H1 (cell line): ENCODE results near the gene GRID1. TPM values are rescaled to one million over a fixed set of nuclear protein-coding genes. Genes with fewer than 3 reads are reported as not detected.

Source experiments
- CTCF ChIA-PET: fragments of 300-600 bp; sonication (Branson Sonifier 250); formaldehyde crosslinking; loops from one replicate; lab custom pipeline; 2021; ENCODE audit not compliant: partially characterized antibody; lab: Charles Lee
- POLR2A ChIA-PET: fragments of 300-600 bp; sonication (Branson Sonifier 250); formaldehyde crosslinking; loops from one replicate; lab custom pipeline; 2021; ENCODE audit warnings: inconsistent platforms; ENCODE audit not compliant: partially characterized antibody; lab: Charles Lee
- DNase-seq, 2 experiments: peaks; one replicate each; pipeline versions ENCODE4 v3.0.0 to v3.0.0-alpha.2; 2010 to 2022; ENCODE audit warnings: low spot score in 2 of 2, low read depth in 1 of 2, mixed read lengths in 1 of 2
- FAIRE-seq: peaks from 2 replicates; lab custom pipeline; 2011; peaks lifted over from hg19 to GRCh38; lab: Jason Lieb, UNC
- H2AFZ ChIP-seq: 2 replicates; pipeline ENCODE4 v1.8.1; 2012; ENCODE audit warnings: low read length, inconsistent platforms
- H2AK5ac ChIP-seq: 2 replicates; pipeline ENCODE4 v1.6.1; 2013; ENCODE audit warnings: low read depth, low read length
- H2BK120ac ChIP-seq: replicated peaks from 2 replicates; pipeline ENCODE3; 2013; ENCODE audit warnings: low read depth, low read length, inconsistent platforms
- H2BK12ac ChIP-seq: 2 replicates; pipeline ENCODE4 v1.6.1; 2013; ENCODE audit warnings: low read depth, low read length
- H2BK15ac ChIP-seq: 2 replicates; pipeline ENCODE4 v1.6.1; 2013; ENCODE audit warnings: low read length
- H2BK20ac ChIP-seq: 2 replicates; pipeline ENCODE4 v1.6.1; 2013; ENCODE audit warnings: low read length
- H2BK5ac ChIP-seq: 2 replicates; pipeline ENCODE4 v1.6.1; 2013; ENCODE audit warnings: low read depth, low read length
- H3K14ac ChIP-seq: 2 replicates; pipeline ENCODE4 v1.6.1; 2013; ENCODE audit warnings: inconsistent platforms; ENCODE audit not compliant: insufficient read length
- H3K18ac ChIP-seq: 2 replicates; pipeline ENCODE4 v1.6.1; 2013; ENCODE audit warnings: low read length; ENCODE audit errors: extremely low read depth
- H3K23ac ChIP-seq: 2 replicates; pipeline ENCODE4 v1.6.1; 2013; ENCODE audit warnings: inconsistent platforms; ENCODE audit not compliant: insufficient read length
- H3K23me2 ChIP-seq: 2 replicates; pipeline ENCODE4 v1.6.1; 2013; ENCODE audit warnings: low read depth, low read length
- H3K27ac ChIP-seq: 2 replicates; pipeline ENCODE4 v1.6.1; 2011; ENCODE audit warnings: low read depth, low read length, inconsistent platforms
- H3K27me3 ChIP-seq, 4 experiments: replicated peaks in 1 of 4; 1 replicate in 1 of 4; 2 replicates in 3 of 4; pipeline versions ENCODE4 v1.6.1 to v1.8.1; 2011 to 2013; ENCODE audit warnings: low read length in 3 of 4, mild to moderate bottlenecking in 3 of 4, inconsistent platforms in 2 of 4, mixed read lengths in 2 of 4, moderate library complexity in 1 of 4; ENCODE audit not compliant: control insufficient read depth in 3 of 4, insufficient read depth in 3 of 4; ENCODE audit errors: extremely low read depth in 1 of 4
- H3K36me3 ChIP-seq, 4 experiments: 2 replicates each; pipeline versions ENCODE4 v1.6.1 to v1.8.1; 2011 to 2013; ENCODE audit warnings: mild to moderate bottlenecking in 4 of 4, low read length in 3 of 4, moderate library complexity in 2 of 4, control low read depth in 1 of 4, inconsistent platforms in 1 of 4; ENCODE audit not compliant: insufficient read depth in 4 of 4, control insufficient read depth in 2 of 4
- H3K4ac ChIP-seq: replicated peaks from 2 replicates; pipeline ENCODE3; 2013; ENCODE audit warnings: low read length, low read depth, mixed read lengths, inconsistent platforms; ENCODE audit not compliant: insufficient read length
- H3K4me1 ChIP-seq, 4 experiments: replicated peaks in 1 of 4; 1 replicate in 1 of 4; 2 replicates in 3 of 4; pipeline versions ENCODE4 v1.6.1 to v1.8.1; 2011 to 2013; ENCODE audit warnings: low read length in 3 of 4, inconsistent platforms in 2 of 4, mixed read lengths in 1 of 4; ENCODE audit not compliant: insufficient read depth in 4 of 4, control insufficient read depth in 3 of 4
- H3K4me2 ChIP-seq, 2 experiments: 2 replicates each; pipeline versions ENCODE4 v1.6.1 to v1.8.1; 2011 to 2013; ENCODE audit warnings: low read depth in 2 of 2, low read length in 2 of 2, control low read depth in 1 of 2, inconsistent platforms in 1 of 2, mild to moderate bottlenecking in 1 of 2; ENCODE audit not compliant: insufficient read depth in 1 of 2
- H3K4me3 ChIP-seq, 4 experiments: fragments of 200-600, 300-600 bp in 1 of 4; sonication (generic), shearing (Covaris generic), sonication (Bioruptor Twin) in 1 of 4; 2 replicates each; pipeline versions ENCODE4 v1.5.1 to v1.8.1; 2011 to 2016; ENCODE audit warnings: low read length in 4 of 4, low read depth in 3 of 4, control low read depth in 2 of 4, inconsistent platforms in 2 of 4, mild to moderate bottlenecking in 2 of 4, mixed read lengths in 1 of 4, moderate library complexity in 1 of 4; ENCODE audit not compliant: insufficient read depth in 2 of 4; ENCODE audit errors: extremely low read depth in 1 of 4
- H3K56ac ChIP-seq: replicated peaks from 2 replicates; pipeline ENCODE3; 2013; ENCODE audit warnings: low read depth, mild to moderate bottlenecking, mixed read lengths, low read length, inconsistent platforms; ENCODE audit not compliant: insufficient read length
- H3K79me1 ChIP-seq: 2 replicates; pipeline ENCODE4 v1.6.1; 2013; ENCODE audit warnings: low read depth, low read length, control low read depth
- H3K79me2 ChIP-seq, 2 experiments: 2 replicates each; pipeline versions ENCODE4 v1.6.1 to v1.8.1; 2012 to 2013; ENCODE audit warnings: low read length in 2 of 2, mild to moderate bottlenecking in 2 of 2, inconsistent platforms in 1 of 2; ENCODE audit not compliant: insufficient read depth in 2 of 2, control insufficient read depth in 1 of 2
- H3K9ac ChIP-seq, 4 experiments: replicated peaks in 1 of 4; 1 replicate in 1 of 4; 2 replicates in 3 of 4; pipeline versions ENCODE4 v1.6.1 to v1.8.1; 2011 to 2013; ENCODE audit warnings: low read depth in 3 of 4, low read length in 3 of 4, control low read depth in 2 of 4, mild to moderate bottlenecking in 2 of 4, moderate library complexity in 2 of 4, inconsistent platforms in 1 of 4; ENCODE audit errors: extremely low read depth in 1 of 4
- H3K9me3 ChIP-seq, 2 experiments: 2 replicates each; pipeline versions ENCODE4 v1.6.1 to v1.8.1; 2012 to 2013; ENCODE audit warnings: mild to moderate bottlenecking in 2 of 2, moderate library complexity in 2 of 2, control low read depth in 1 of 2, inconsistent platforms in 1 of 2, low read depth in 1 of 2, low read length in 1 of 2, mixed read lengths in 1 of 2; ENCODE audit not compliant: insufficient read depth in 2 of 2
- H4K20me1 ChIP-seq, 2 experiments: replicated peaks in 1 of 2; 2 replicates each; pipeline versions ENCODE3 to v1.8.1; 2011 to 2013; ENCODE audit warnings: inconsistent platforms in 2 of 2, low read length in 2 of 2, mild to moderate bottlenecking in 1 of 2; ENCODE audit not compliant: insufficient read depth in 2 of 2, control insufficient read depth in 1 of 2
- H4K5ac ChIP-seq: 2 replicates; pipeline ENCODE4 v1.6.1; 2013; ENCODE audit warnings: low read length, low read depth, mixed read lengths, inconsistent platforms; ENCODE audit not compliant: insufficient read length
- H4K8ac ChIP-seq: 2 replicates; pipeline ENCODE4 v1.8.0; 2013; ENCODE audit warnings: mild to moderate bottlenecking, moderate library complexity, low read length, inconsistent platforms; ENCODE audit not compliant: insufficient read depth; ENCODE audit errors: extremely low read depth
- H4K91ac ChIP-seq: replicated peaks from 2 replicates; pipeline ENCODE3; 2013; ENCODE audit warnings: low read length, mixed read lengths, inconsistent platforms; ENCODE audit not compliant: insufficient read length
- ASH2L ChIP-seq: fragments of 200-600, 300-600 bp; sonication (generic); IDR thresholded peaks from one replicate; pipeline ENCODE4 v1.7.1; 2017; ENCODE audit warnings: low read length
- CHD2 ChIP-seq: IDR thresholded peaks from 2 replicates; pipeline ENCODE4 v1.6.1; 2012; ENCODE audit warnings: low read length, improper control_type of control experiment
- CREB1 ChIP-seq: IDR thresholded peaks from 2 replicates; pipeline ENCODE4 v1.6.1; 2012; ENCODE audit warnings: inconsistent platforms
- EP300 ChIP-seq, 2 experiments: IDR thresholded peaks; 1 replicate in 1 of 2; 2 replicates in 1 of 2; pipeline ENCODE4 v1.6.1; 2011 to 2012; ENCODE audit warnings: low read depth in 2 of 2, low read length in 2 of 2, mild to moderate bottlenecking in 2 of 2, borderline replicate concordance in 1 of 2, inconsistent platforms in 1 of 2, moderate library complexity in 1 of 2
- EZH2 ChIP-seq: fragments of 200-600 bp; sonication (generic); IDR thresholded peaks from 2 replicates; pipeline ENCODE4 v1.7.1; 2012; ENCODE audit warnings: low read depth, mild to moderate bottlenecking, moderate library complexity, low read length, inconsistent platforms; ENCODE audit not compliant: severe bottlenecking
- GABPA ChIP-seq: IDR thresholded peaks from 2 replicates; pipeline ENCODE4 v1.6.1; 2011; ENCODE audit warnings: mild to moderate bottlenecking, low read length, moderate library complexity, borderline replicate concordance; ENCODE audit not compliant: insufficient read depth
- NRF1 ChIP-seq: IDR thresholded peaks from 2 replicates; pipeline ENCODE4 v1.6.1; 2011; ENCODE audit warnings: mild to moderate bottlenecking, low read depth, low read length, improper control_type of control experiment
- SUZ12 ChIP-seq: fragments of 200-600 bp; sonication (generic); IDR thresholded peaks from 2 replicates; pipeline ENCODE4 v1.6.1; 2012; ENCODE audit warnings: mild to moderate bottlenecking, inconsistent platforms, low read length, moderate library complexity, mixed read lengths
- TAF1 ChIP-seq: IDR thresholded peaks from 2 replicates; pipeline ENCODE4 v1.6.1; 2011; ENCODE audit warnings: mild to moderate bottlenecking, low read depth, low read length
- TBP ChIP-seq: IDR thresholded peaks from 2 replicates; pipeline ENCODE4 v1.6.1; 2011; ENCODE audit warnings: low read depth, low read length, improper control_type of control experiment
- ZNF274 ChIP-seq: IDR thresholded peaks from 2 replicates; pipeline ENCODE4 v1.7.0; 2012; ENCODE audit warnings: low read length, borderline replicate concordance; ENCODE audit errors: extremely low read depth
- WGBS, 2 experiments: shearing (Covaris generic) in 1 of 2; methylation state at CpG; one replicate each; pipeline versions ENCODE4 v1.1.6 to v1.1.7; 2013 to 2015; ENCODE audit warnings: low lambda C conversion rate in 2 of 2, mixed read lengths in 2 of 2, inconsistent platforms in 1 of 2, low coverage in 1 of 2, missing lambda C conversion rate in 1 of 2; ENCODE audit not compliant: insufficient replicate concordance in 2 of 2, insufficient coverage in 1 of 2, insufficient read length in 1 of 2; ENCODE audit errors: extremely low coverage in 1 of 2, missing lambda C conversion rate in 1 of 2; 5-methylcytosine and 5-hydroxymethylcytosine counted together
- polyA plus RNA-seq, 7 experiments: library from polyadenylated mRNA; depleted of rRNA in 3 of 7; stranded (reverse) in 5 of 7; unstranded in 2 of 7; fragments of >200 nt in 5 of 7; fragments of 200-250 nt in 2 of 7; gene quantifications; 1 replicate in 5 of 7; 2 replicates in 1 of 7; 4 replicates in 1 of 7; pipeline versions ENCODE4 v1.2.1 to v1.2.3, GENCODE V29; 2011 to 2013; ENCODE audit warnings: missing spikeins in 2 of 7, mixed read lengths in 2 of 7
- total RNA-seq: library from RNA; stranded (reverse); fragmentation: NEBNext Ultra II Directional; extraction: Animal tissue kit (Norgen Biotek cat#: 25700); gene quantifications from 2 replicates; pipeline ENCODE4 v1.2.1, GENCODE V29; 2021
- TF ChIP-seq, protein P1 (sequence below): IDR thresholded peaks from 2 replicates; pipeline ENCODE4 v1.6.1; 2011; ENCODE audit warnings: low read length, improper control_type of control experiment
- TF ChIP-seq, protein P2 (sequence below): IDR thresholded peaks from 2 replicates; pipeline ENCODE4 v1.6.1; 2012; ENCODE audit warnings: inconsistent platforms

Gene GRID1
- total and polyA plus RNA-seq, 2 of the 8 experiments (the other 6 are each of a cell fraction or from before 2014, with no cell fraction given), result 0.22 to 0.30 TPM

DNA sequence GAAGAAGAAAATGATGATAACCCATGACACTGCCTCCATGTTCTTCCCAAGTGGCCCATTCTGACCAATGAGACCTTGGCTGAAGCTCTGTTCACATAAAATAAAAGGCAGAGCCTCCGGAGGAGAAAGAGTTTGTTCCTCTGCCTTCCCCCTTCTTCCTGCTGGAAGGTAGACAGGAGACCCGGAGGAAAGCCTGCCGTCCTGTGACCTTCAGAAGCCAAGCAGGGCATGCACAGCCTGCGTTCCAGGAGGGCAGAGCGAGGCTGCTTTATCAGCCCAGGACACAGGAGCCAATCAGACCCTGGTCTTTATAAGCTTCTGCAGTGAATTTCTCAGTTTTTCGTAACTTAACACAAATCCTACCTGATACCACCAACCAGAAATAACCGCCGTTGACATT lies 8.6 kb upstream of the GRID1 start:
- Histone ChIP-seq H4K20me1 (peaks cover 0 to 2% of the 10 kb centered on the region in 2 experiments), H2BK20ac (no peak overlapping the region), H3K14ac (no peak overlapping the region), H3K79me2 (no peaks in the 10 kb centered on the region), H2BK120ac (no peak overlapping the region), H3K27me3 (peaks cover 8 to 41% (median 18%) of the 10 kb centered on the region in 4 experiments), H3K56ac (no peak overlapping the region), H4K8ac (no peak overlapping the region), H4K91ac (no peak overlapping the region), H3K36me3 (no peaks in the 10 kb centered on the region), H3K79me1 (no peaks in the 10 kb centered on the region), H3K27ac (no peak overlapping the region), H2BK12ac (no peak overlapping the region), H2BK5ac (no peak overlapping the region), H3K4me1 (peaks cover 0 to 3% (median 0%) of the 10 kb centered on the region in 4 experiments; a peak in 1 of 7 replicates), H3K4me2 (no peak overlapping the region), H2AFZ (no peak overlapping the region), H3K23me2 (no peaks in the 10 kb centered on the region), H3K23ac (no peak overlapping the region), H3K4ac (no peak overlapping the region), H3K9me3 (no peaks in the 10 kb centered on the region), H4K5ac (no peak overlapping the region), H2AK5ac (no peak overlapping the region), H3K4me3 (no peak overlapping the region), H2BK15ac (no peak overlapping the region), H3K18ac (no peak overlapping the region), H3K9ac (no peak overlapping the region)
- FAIRE-seq, result no peak
- ChIA-PET POLR2A (no interaction called here), CTCF (interaction anchor here (0.7 to 25.6 kb wide), 12 partner anchors 13 to 511 kb away, joined by 3 to 498 read pairs (median 4); no protein-coding TSS in a partner anchor)
- 87% methylated on average over 8 of the region's 8 CpGs; no CpG with 5 or more reads in 1 of the 2 experiments for WGBS, 2 experiments
- TF ChIP-seq EZH2 (no peak), CHD2 (no peak), SUZ12 (no peak), ASH2L (no peak), TAF1 (no peak), NRF1 (no peak), GABPA (no peak), TBP (no peak), CREB1 (no peak), ZNF274 (no peak), EP300 (IDR thresholded peaks at IDR 0.05; ENCODE audit: borderline replicate concordance in 1 of 2, low read depth in 2 of 2, low read length in 2 of 2) (no peak)
- TF ChIP-seq, protein P1, sequence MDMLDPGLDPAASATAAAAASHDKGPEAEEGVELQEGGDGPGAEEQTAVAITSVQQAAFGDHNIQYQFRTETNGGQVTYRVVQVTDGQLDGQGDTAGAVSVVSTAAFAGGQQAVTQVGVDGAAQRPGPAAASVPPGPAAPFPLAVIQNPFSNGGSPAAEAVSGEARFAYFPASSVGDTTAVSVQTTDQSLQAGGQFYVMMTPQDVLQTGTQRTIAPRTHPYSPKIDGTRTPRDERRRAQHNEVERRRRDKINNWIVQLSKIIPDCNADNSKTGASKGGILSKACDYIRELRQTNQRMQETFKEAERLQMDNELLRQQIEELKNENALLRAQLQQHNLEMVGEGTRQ, result no peak
- TF ChIP-seq, protein P2, sequence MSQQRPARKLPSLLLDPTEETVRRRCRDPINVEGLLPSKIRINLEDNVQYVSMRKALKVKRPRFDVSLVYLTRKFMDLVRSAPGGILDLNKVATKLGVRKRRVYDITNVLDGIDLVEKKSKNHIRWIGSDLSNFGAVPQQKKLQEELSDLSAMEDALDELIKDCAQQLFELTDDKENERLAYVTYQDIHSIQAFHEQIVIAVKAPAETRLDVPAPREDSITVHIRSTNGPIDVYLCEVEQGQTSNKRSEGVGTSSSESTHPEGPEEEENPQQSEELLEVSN, result no peak
- DNase-seq, result peak in 1 of 2 experiments; percentile 16
